ENCODE measurements around the gene AHRR. TPM values are rescaled to one million over a fixed set of nuclear protein-coding genes. Genes with fewer than 3 reads are reported as not detected.
A peak's percentile ranks its signal among the peaks of the same experiment; 100 is the strongest.

Gene AHRR
- total RNA-seq, 2 experiments from 2014 or later, result 2.2 to 3.4 TPM

DNA sequence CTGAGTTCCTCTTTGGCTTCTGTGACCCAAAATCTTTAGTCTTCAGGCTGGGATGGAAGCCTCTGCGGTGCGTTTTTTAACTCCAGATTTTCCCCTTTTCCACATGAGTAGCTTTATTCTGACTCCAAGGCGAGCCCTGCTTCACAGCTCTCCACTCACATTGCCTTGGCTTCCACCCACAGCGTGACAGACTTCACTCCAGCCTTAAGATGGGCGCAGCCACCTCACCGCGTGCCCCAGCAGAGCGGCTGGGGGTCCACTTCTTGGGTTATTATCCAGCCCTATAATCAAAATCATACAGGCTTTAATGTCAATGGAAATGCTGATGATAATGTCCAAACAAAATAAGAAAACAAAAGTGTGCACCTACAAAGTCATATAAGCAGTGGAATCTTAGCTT is 122.7 kb downstream of the AHRR start:
- no peaks in the 10 kb centered on the region for H4K20me1 ChIP-seq (ENCODE audit: insufficient read depth, low read length)
- ChIA-PET POLR2A (no interaction called here), CTCF (ENCODE audit: unreplicated experiment) (interaction anchor here (0.5 kb wide), 1 partner anchor 143 kb away, joined by 6 read pairs; no protein-coding TSS in a partner anchor)
- H3K27ac ChIP-seq (ENCODE audit: low read depth, low read length, poor library complexity, severe bottlenecking), result no peak overlapping the region
- H2AFZ ChIP-seq (ENCODE audit: low read length), result no peak overlapping the region
- DNase-seq (ENCODE audit: low spot score), result no peak
- no TSS peak for BruUV-seq (replicated peaks)
- peak overlapping the region; percentile 96 for H3K4me3 ChIP-seq (ENCODE audit: low read depth, low read length, poor library complexity, severe bottlenecking)
- H3K4me2 ChIP-seq (ENCODE audit: low read length), result peak overlapping the region; percentile 87
- H3K9me2 ChIP-seq (ENCODE audit: insufficient read depth, low read length), result no peaks in the 10 kb centered on the region
- H3K36me3 ChIP-seq (ENCODE audit: insufficient read depth, low read length), result peaks cover 31% of the 10 kb centered on the region
- H3K9me3 ChIP-seq (ENCODE audit: low read length), result no peaks in the 10 kb centered on the region
- H3K79me2 ChIP-seq (ENCODE audit: insufficient read depth, low read depth, low read length), result peaks cover 14% of the 10 kb centered on the region; the same call in 1 of the 2 replicates
- TF ChIP-seq EZH2phosphoT487 (IDR thresholded peaks at IDR 0.05; ENCODE audit: borderline replicate concordance, low read depth, low read length), result no peak
- no peak for TF ChIP-seq CTCF (conservative IDR thresholded peaks at IDR 0.05; ENCODE audit: low read length)
- peaks cover 27% of the 10 kb centered on the region for H3K4me1 ChIP-seq (ENCODE audit: insufficient read depth, low read length, poor library complexity, severe bottlenecking)
- intact Hi-C loops (cut with micrococcal nuclease; ENCODE audit: unreplicated experiment), result no loop called here

DNA sequence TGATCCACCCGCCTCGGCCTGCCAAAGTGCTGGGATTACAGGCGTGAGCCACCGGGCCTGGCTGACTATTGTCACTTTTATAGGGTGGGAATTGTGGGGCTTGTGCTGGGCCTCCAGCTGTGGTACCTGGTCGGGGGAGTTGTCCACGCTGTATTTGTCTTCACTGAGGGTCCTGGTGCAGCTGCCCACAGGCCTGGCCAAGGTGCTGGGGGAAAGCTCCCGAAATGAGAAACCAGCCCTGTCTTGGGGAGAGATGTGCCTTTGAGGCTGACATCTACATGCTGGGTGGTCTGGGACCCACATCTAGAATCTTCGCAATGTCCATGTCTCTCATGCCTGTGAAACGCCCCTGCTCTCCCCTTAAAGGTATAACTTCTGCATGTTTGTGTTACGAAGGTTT is 124.1 kb downstream of the AHRR start:
- BruUV-seq (replicated peaks), result no TSS peak
- CTCF ChIA-PET (ENCODE audit: unreplicated experiment), result interaction anchor here (1.1 kb wide), 1 partner anchor 166 kb away, joined by 3 read pairs; no protein-coding TSS in a partner anchor
- no peak overlapping the region for H2AFZ ChIP-seq (ENCODE audit: low read length)
- H4K20me1 ChIP-seq (ENCODE audit: insufficient read depth, low read length), result no peaks in the 10 kb centered on the region
- no peak for TF ChIP-seq CTCF (conservative IDR thresholded peaks at IDR 0.05; ENCODE audit: low read length)
- no peak for TF ChIP-seq EZH2phosphoT487 (IDR thresholded peaks at IDR 0.05; ENCODE audit: borderline replicate concordance, low read depth, low read length)
- POLR2A ChIA-PET, result interaction anchor here (0.6 kb wide), 1 partner anchor 25 kb away, joined by 3 read pairs; no protein-coding TSS in a partner anchor
- peaks cover 45% of the 10 kb centered on the region for H3K36me3 ChIP-seq (ENCODE audit: insufficient read depth, low read length)
- no peaks in the 10 kb centered on the region for H3K9me3 ChIP-seq (ENCODE audit: low read length)
- H3K4me3 ChIP-seq (ENCODE audit: low read depth, low read length, poor library complexity, severe bottlenecking), result no peak overlapping the region
- H3K9me2 ChIP-seq (ENCODE audit: insufficient read depth, low read length), result no peaks in the 10 kb centered on the region
- peaks cover 22% of the 10 kb centered on the region for H3K4me1 ChIP-seq (ENCODE audit: insufficient read depth, low read length, poor library complexity, severe bottlenecking)
- no peak overlapping the region for H3K4me2 ChIP-seq (ENCODE audit: low read length)
- no peak for DNase-seq (ENCODE audit: low spot score)
- peaks cover 14% of the 10 kb centered on the region; the same call in 1 of the 2 replicates for H3K79me2 ChIP-seq (ENCODE audit: insufficient read depth, low read depth, low read length)
- intact Hi-C loops (cut with micrococcal nuclease; ENCODE audit: unreplicated experiment), result no loop called here
- no peak overlapping the region for H3K27ac ChIP-seq (ENCODE audit: low read depth, low read length, poor library complexity, severe bottlenecking)

- BruUV-seq (replicated peaks), result no TSS peak
- intact Hi-C loops (cut with micrococcal nuclease; ENCODE audit: unreplicated experiment), result no loop called here
- Histone ChIP-seq H3K9me3 (ENCODE audit: low read length) (peaks cover 4% of the 10 kb centered on the region; the same call in 1 of the 2 replicates), H4K20me1 (ENCODE audit: insufficient read depth, low read length) (no peaks in the 10 kb centered on the region), H2AFZ (ENCODE audit: low read length) (no peak overlapping the region), H3K79me2 (ENCODE audit: insufficient read depth, low read depth, low read length) (peaks cover 14% of the 10 kb centered on the region; the same call in 1 of the 2 replicates), H3K4me1 (ENCODE audit: insufficient read depth, low read length, poor library complexity, severe bottlenecking) (peaks cover 18% of the 10 kb centered on the region), H3K4me2 (ENCODE audit: low read length) (no peak overlapping the region), H3K9me2 (ENCODE audit: insufficient read depth, low read length) (no peaks in the 10 kb centered on the region), H3K4me3 (ENCODE audit: low read depth, low read length, poor library complexity, severe bottlenecking) (no peak overlapping the region), H3K27ac (ENCODE audit: low read depth, low read length, poor library complexity, severe bottlenecking) (no peak overlapping the region), H3K36me3 (ENCODE audit: insufficient read depth, low read length) (peaks cover 51% of the 10 kb centered on the region)
- CTCF ChIA-PET (ENCODE audit: unreplicated experiment), result interaction anchor here (1.0 to 1.1 kb wide), 2 partner anchors 22 to 165 kb away, joined by 3 read pairs; no protein-coding TSS in a partner anchor
- POLR2A ChIA-PET, result interaction anchor here (0.6 to 0.8 kb wide), 2 partner anchors 23 to 24 kb away, joined by 3 to 4 read pairs; no protein-coding TSS in a partner anchor
- DNase-seq (ENCODE audit: low spot score), result no peak
- TF ChIP-seq EZH2phosphoT487 (IDR thresholded peaks at IDR 0.05; ENCODE audit: borderline replicate concordance, low read depth, low read length), result no peak
- TF ChIP-seq CTCF (conservative IDR thresholded peaks at IDR 0.05; ENCODE audit: low read length), result no peak
Measured at GRCh38 chr5:446066-446882, 124.8 kb downstream of the AHRR start.

Data from OCI-LY7 (cell line).